Tibial nerve (tissue), 4 donors: ENCODE measurements around the gene SH3BP1. TPM values are rescaled to one million over a fixed set of nuclear protein-coding genes. Genes with fewer than 3 reads are reported as not detected.

Source experiments
- DNase-seq, 2 donors: peaks; one replicate each; pipeline ENCODE4 v3.0.0-alpha.2; 2019; ENCODE audit warnings: low spot score in 2 of 2
- H3K27ac ChIP-seq, 4 donors: fragments of 200-600 bp; sonication (generic) in 3 of 4; one replicate each; pipeline ENCODE4 v1.5.1; 2017 to 2019; ENCODE audit warnings: mild to moderate bottlenecking in 1 of 4
- H3K27me3 ChIP-seq, 2 donors: fragments of 200-600 bp; sonication (generic) in 1 of 2; one replicate each; pipeline versions ENCODE4 v1.5.1 to v1.6.0; 2017 to 2019
- H3K36me3 ChIP-seq, 3 donors: fragments of 200-600 bp; sonication (generic); one replicate each; pipeline ENCODE4 v1.5.1; 2018 to 2019
- H3K4me1 ChIP-seq, 4 donors: fragments of 200-600 bp; sonication (generic) in 3 of 4; one replicate each; pipeline ENCODE4 v1.5.1; 2017 to 2019
- H3K4me3 ChIP-seq, 4 donors: fragments of 200-600 bp; sonication (generic) in 3 of 4; one replicate each; pipeline ENCODE4 v1.5.1; 2017 to 2019; ENCODE audit warnings: mild to moderate bottlenecking in 1 of 4, moderate library complexity in 1 of 4
- H3K9me3 ChIP-seq, 4 donors: fragments of 200-600 bp; sonication (generic) in 3 of 4; one replicate each; pipeline ENCODE4 v1.5.1; 2017 to 2019
- EP300 ChIP-seq, 2 donors: sonication (generic); formaldehyde crosslinking; IDR thresholded peaks; one replicate each; pipeline ENCODE4 v1.6.1; 2017; ENCODE audit warnings: antibody characterized with exemption in 2 of 2, mild to moderate bottlenecking in 1 of 2
- POLR2A ChIP-seq, 2 donors: fragments of 450-650 bp; IDR thresholded peaks; one replicate each; pipeline ENCODE4 v1.6.1; 2017; ENCODE audit warnings: antibody characterized with exemption in 2 of 2, mild to moderate bottlenecking in 2 of 2, moderate library complexity in 2 of 2
- WGBS, 2 donors: methylation state at CpG; one replicate each; pipeline ENCODE4 v1.1.5; 2018; 5-methylcytosine and 5-hydroxymethylcytosine counted together
- total RNA-seq, 4 donors: library from RNA; depleted of rRNA; stranded (reverse); fragments of >200 nt; gene quantifications; one replicate each; pipeline ENCODE4 v1.1.0, GENCODE V29; 2016
- TF ChIP-seq, protein P1 (sequence below), 5 experiments: fragments of 200-600 bp in 3 of 5; fragments of 450-650 bp in 2 of 5; sonication (generic) in 3 of 5; IDR thresholded peaks; one replicate each; pipeline ENCODE4 v1.5.1; 2016 to 2019; ENCODE audit warnings: antibody characterized with exemption in 5 of 5, mild to moderate bottlenecking in 3 of 5, moderate library complexity in 2 of 5

Gene SH3BP1
- total RNA-seq, 4 donors from 2014 or later: 7.5 to 19.8 (median 13.9) TPM

DNA sequence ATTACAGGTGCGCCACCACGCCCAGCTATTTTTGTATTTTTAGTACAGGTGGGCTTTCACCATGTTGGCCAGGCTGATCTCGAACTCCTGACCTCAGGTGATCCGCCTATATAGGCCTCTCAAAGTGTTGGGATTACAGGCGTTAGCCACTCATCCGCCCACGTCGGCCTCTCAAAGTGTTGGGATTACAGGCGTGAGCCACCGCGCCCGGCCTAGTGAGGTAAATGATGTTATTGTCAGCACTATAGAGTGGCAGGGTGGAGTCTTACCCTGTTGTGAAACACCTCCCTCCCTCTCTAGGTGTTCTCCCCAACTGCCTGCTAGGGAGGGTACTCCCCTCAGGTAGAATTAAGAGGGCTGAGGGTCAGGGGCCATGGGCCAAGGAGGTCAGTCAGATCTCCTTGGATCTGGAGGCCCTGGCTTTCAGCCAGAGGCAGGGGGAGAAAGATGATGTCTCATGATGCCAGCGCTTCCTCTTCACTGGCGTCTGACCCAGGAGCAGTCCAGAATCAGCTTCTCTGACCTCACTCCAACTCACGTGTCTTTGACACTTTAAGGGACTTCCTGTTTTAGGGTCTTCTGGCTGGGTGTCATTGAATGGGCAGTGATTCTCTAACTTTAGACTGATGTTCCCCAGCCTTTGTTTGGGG is 28.9 kb upstream of the SH3BP1 start:
- H3K4me1 ChIP-seq: peaks cover 0 to 57% (median 36%) of the 10 kb centered on the region in 4 donors
- peaks cover 0 to 19% (median 0%) of the 10 kb centered on the region in 3 donors for H3K36me3 ChIP-seq
- H3K9me3 ChIP-seq: no peaks in the 10 kb centered on the region
- DNase-seq: no peak
- H3K27me3 ChIP-seq: no peaks in the 10 kb centered on the region
- H3K4me3 ChIP-seq: peak overlapping the region in 1 of 4 donors; percentile 71
- no peak for TF ChIP-seq POLR2A (IDR thresholded peaks at IDR 0.05)
- TF ChIP-seq, protein P1, sequence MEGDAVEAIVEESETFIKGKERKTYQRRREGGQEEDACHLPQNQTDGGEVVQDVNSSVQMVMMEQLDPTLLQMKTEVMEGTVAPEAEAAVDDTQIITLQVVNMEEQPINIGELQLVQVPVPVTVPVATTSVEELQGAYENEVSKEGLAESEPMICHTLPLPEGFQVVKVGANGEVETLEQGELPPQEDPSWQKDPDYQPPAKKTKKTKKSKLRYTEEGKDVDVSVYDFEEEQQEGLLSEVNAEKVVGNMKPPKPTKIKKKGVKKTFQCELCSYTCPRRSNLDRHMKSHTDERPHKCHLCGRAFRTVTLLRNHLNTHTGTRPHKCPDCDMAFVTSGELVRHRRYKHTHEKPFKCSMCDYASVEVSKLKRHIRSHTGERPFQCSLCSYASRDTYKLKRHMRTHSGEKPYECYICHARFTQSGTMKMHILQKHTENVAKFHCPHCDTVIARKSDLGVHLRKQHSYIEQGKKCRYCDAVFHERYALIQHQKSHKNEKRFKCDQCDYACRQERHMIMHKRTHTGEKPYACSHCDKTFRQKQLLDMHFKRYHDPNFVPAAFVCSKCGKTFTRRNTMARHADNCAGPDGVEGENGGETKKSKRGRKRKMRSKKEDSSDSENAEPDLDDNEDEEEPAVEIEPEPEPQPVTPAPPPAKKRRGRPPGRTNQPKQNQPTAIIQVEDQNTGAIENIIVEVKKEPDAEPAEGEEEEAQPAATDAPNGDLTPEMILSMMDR (IDR thresholded peaks at IDR 0.05): no peak
- TF ChIP-seq EP300 (IDR thresholded peaks at IDR 0.05): no peak
- peak overlapping the region; percentile 35 to 98 (median 92) for H3K27ac ChIP-seq
- 65 to 73% methylated on average over 15 of the region's 15 CpGs for WGBS, 2 donors

DNA sequence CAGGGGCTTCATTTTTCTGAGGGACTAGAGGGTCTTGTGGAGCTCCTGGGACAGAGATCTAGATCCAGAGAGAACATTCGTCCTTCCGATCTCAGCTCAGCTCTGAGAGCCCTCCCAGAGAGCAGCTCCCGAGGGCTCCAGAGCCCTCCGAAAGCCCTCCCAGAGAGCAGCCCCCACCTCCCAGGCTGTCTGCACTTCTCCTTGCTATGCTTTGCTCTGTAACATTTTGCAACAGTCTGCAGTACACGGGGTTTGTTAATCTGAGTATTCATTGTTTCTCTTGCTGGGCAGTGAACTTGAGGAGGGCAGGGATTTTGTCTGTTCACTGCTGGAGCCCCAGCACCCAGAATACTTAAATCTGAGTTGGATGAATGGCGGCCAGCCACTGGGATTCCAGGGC is 28.3 kb upstream of the SH3BP1 start:
- Histone ChIP-seq H3K4me3 (no peak overlapping the region), H3K36me3 (peaks cover 0 to 25% (median 0%) of the 10 kb centered on the region in 3 donors), H3K27ac (peak overlapping the region; percentile 35 to 98 (median 92)), H3K27me3 (no peaks in the 10 kb centered on the region), H3K9me3 (no peaks in the 10 kb centered on the region), H3K4me1 (peaks cover 0 to 57% (median 36%) of the 10 kb centered on the region in 4 donors)
- TF ChIP-seq, protein P1 (IDR thresholded peaks at IDR 0.05): no peak
- TF ChIP-seq POLR2A (IDR thresholded peaks at IDR 0.05) (no peak), EP300 (IDR thresholded peaks at IDR 0.05) (no peak)
- no peak for DNase-seq
- WGBS, 2 donors: 25 to 36% methylated on average over 6 of the region's 6 CpGs

DNA sequence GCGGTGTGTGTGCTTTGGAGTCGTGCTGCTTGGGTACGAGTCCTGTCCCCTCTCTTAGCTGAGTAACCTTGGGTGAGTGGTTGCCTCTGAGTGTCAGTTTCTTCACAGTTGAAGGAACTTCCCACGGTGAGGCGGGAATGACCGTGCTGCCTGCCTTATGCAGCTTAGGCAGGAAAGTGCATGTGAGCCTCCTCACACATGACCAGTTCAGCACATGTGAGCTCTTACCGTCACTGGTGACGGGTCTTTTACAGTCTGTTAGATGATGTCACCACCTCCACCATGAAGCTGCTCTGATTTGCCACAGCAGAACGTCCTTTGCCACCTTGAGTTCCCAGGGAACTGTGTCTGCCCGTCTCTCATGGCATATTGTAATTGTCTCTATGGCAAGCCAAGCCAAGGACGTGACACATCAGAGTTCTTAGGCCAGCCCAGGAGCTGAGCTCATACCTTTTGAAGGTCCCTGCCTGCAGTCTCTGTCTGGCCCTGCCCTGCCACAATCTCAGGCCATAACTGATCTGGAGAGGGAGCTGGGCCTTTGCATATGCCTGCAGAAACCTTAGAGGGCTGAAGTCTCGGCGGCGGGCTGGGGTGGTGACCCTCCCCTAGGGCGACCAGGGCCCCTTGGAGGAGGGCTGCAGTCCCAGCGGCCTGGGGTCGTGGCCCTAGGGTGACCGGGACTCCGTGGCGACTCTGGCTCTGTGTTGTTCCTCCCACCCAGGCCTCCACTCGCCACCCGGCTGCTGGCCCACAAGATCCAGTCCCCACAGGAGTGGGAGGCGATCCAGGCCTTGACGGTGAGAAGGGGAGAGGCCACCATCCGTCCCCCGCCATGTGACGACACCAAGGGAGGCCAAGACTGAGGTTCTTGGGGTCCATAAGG is 23.0 kb upstream of the SH3BP1 start:
- no peak overlapping the region for H3K4me3 ChIP-seq
- peaks cover 2 to 77% (median 5%) of the 10 kb centered on the region in 3 donors for H3K36me3 ChIP-seq
- WGBS, 2 donors: 76 to 79% methylated on average over 25 to 27 of the region's 27 CpGs
- H3K27me3 ChIP-seq: no peaks in the 10 kb centered on the region
- peaks cover 0 to 21% (median 10%) of the 10 kb centered on the region in 4 donors for H3K4me1 ChIP-seq
- TF ChIP-seq POLR2A (IDR thresholded peaks at IDR 0.05): no peak
- TF ChIP-seq EP300 (IDR thresholded peaks at IDR 0.05): no peak
- TF ChIP-seq, protein P1 (IDR thresholded peaks at IDR 0.05): no peak
- no peak overlapping the region for H3K27ac ChIP-seq
- DNase-seq: no peak
- H3K9me3 ChIP-seq: no peaks in the 10 kb centered on the region

DNA sequence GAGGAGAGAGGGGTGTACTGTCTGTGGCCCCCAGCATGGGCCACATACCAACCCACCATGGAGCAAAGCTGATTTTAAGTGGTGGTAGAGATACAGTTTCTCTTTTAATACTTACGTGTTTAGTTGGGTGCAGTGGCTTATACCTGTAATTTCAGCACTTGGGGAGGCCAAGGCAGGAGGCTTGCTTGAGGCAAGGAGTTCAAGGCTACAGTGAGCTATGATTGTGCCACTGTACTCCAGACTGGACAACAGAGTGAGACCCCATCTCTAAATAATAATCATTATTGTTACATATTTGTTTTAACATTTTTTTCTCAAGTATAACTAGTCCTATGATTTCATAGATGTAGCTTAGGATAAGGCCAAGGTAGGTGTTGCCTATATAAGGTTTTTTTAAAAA is 22.0 kb upstream of the SH3BP1 start:
- no peak for DNase-seq
- no peak overlapping the region for H3K4me3 ChIP-seq
- H3K4me1 ChIP-seq: peaks cover 0 to 18% (median 5%) of the 10 kb centered on the region in 4 donors
- H3K27ac ChIP-seq: no peak overlapping the region
- no peaks in the 10 kb centered on the region for H3K27me3 ChIP-seq
- no peaks in the 10 kb centered on the region for H3K9me3 ChIP-seq
- TF ChIP-seq POLR2A (IDR thresholded peaks at IDR 0.05): no peak
- TF ChIP-seq, protein P1 (IDR thresholded peaks at IDR 0.05): no peak
- TF ChIP-seq EP300 (IDR thresholded peaks at IDR 0.05): no peak
- WGBS, 2 donors: 87 to 88% methylated on average over 1 of the region's 1 CpG
- peaks cover 2 to 87% (median 5%) of the 10 kb centered on the region in 3 donors for H3K36me3 ChIP-seq
